Endothelial cell of umbilical vein (primary cell): ENCODE data around the gene SV2C. TPM values are rescaled to one million over a fixed set of nuclear protein-coding genes. Genes with fewer than 3 reads are reported as not detected.

Experiments
- BruUV-seq: library from RNA; stranded (reverse); fragments of 400-500 nt; replicated peaks from 2 replicates; lab custom pipeline; 2021; lab: Mats Ljungman, UMichigan
- CTCF ChIA-PET: fragments of 300-600, 350-600 bp; sonication (Branson Sonifier 250); formaldehyde crosslinking; loops from one replicate; lab custom pipeline; 2021; ENCODE audit warnings: antibody characterized with exemption, inconsistent platforms; lab: Charles Lee
- POLR2A ChIA-PET: fragments of 300-600, 350-600 bp; sonication (Branson Sonifier 250); formaldehyde crosslinking; loops from one replicate; lab custom pipeline; 2021; ENCODE audit warnings: antibody characterized with exemption, inconsistent platforms; lab: Charles Lee
- DNase-seq: peaks from one replicate; pipeline ENCODE4 v3.0.0-alpha.2; 2011; ENCODE audit warnings: low read depth, low spot score
- FAIRE-seq: peaks from 2 replicates; lab custom pipeline; 2011; peaks lifted over from hg19 to GRCh38; lab: Jason Lieb, UNC
- H2AFZ ChIP-seq: 2 replicates; pipeline ENCODE4 v1.6.0; 2012; ENCODE audit warnings: low read depth, low read length, control low read depth, inconsistent platforms
- H3K27ac ChIP-seq: 2 replicates; pipeline ENCODE4 v1.5.1; 2011; ENCODE audit warnings: low read depth, mild to moderate bottlenecking, control low read depth, low read length, moderate library complexity; ENCODE audit not compliant: insufficient read depth
- H3K27me3 ChIP-seq, 2 experiments: 2 replicates each; pipeline versions ENCODE4 v1.6.0 to v1.6.1; 2011; ENCODE audit warnings: low read length in 2 of 2, mixed read lengths in 1 of 2; ENCODE audit not compliant: control insufficient read depth in 2 of 2, insufficient read depth in 2 of 2
- H3K36me3 ChIP-seq, 2 experiments: 2 replicates in 1 of 2; 3 replicates in 1 of 2; pipeline ENCODE4 v1.5.1; 2011; ENCODE audit warnings: low read length in 2 of 2, mild to moderate bottlenecking in 1 of 2, moderate library complexity in 1 of 2; ENCODE audit not compliant: control insufficient read depth in 2 of 2, insufficient read depth in 2 of 2; ENCODE audit errors: extremely low read depth in 1 of 2
- H3K4me1 ChIP-seq: 3 replicates; pipeline ENCODE4 v1.5.1; 2011; ENCODE audit warnings: mild to moderate bottlenecking, low read length; ENCODE audit not compliant: control insufficient read depth, insufficient read depth; ENCODE audit errors: extremely low read depth
- H3K4me2 ChIP-seq: 2 replicates; pipeline ENCODE4 v1.6.1; 2011; ENCODE audit warnings: low read length, control low read depth, mixed read lengths; ENCODE audit not compliant: insufficient read depth
- H3K4me3 ChIP-seq, 3 experiments: fragments of 200-600 bp in 1 of 3; sonication (generic), shearing (Covaris generic) in 1 of 3; replicated peaks in 1 of 3; 2 replicates each; pipeline ENCODE4 v1.5.1; 2011 to 2016; ENCODE audit warnings: control low read depth in 3 of 3, low read length in 3 of 3, mild to moderate bottlenecking in 2 of 3, inconsistent platforms in 1 of 3, low read depth in 1 of 3, moderate library complexity in 1 of 3; ENCODE audit not compliant: insufficient read depth in 1 of 3
- H3K79me2 ChIP-seq: 2 replicates; pipeline ENCODE4 v1.6.0; 2012; ENCODE audit warnings: low read length, inconsistent platforms; ENCODE audit not compliant: control insufficient read depth, insufficient read depth
- H3K9ac ChIP-seq: replicated peaks from 2 replicates; pipeline ENCODE3; 2011; ENCODE audit warnings: low read length, control low read depth; ENCODE audit not compliant: insufficient read depth; ENCODE audit errors: extremely low read depth
- H3K9me1 ChIP-seq: replicated peaks from 3 replicates; pipeline ENCODE4 v1.6.0; 2011; ENCODE audit warnings: mild to moderate bottlenecking, low read length; ENCODE audit not compliant: control insufficient read depth, insufficient read depth; ENCODE audit errors: extremely low read depth
- H3K9me3 ChIP-seq: replicated peaks from 2 replicates; pipeline ENCODE4 v1.5.1; 2012; ENCODE audit warnings: low read length, inconsistent platforms; ENCODE audit not compliant: control insufficient read depth, insufficient read depth
- H4K20me1 ChIP-seq: replicated peaks from 2 replicates; pipeline ENCODE3; 2011; ENCODE audit warnings: mild to moderate bottlenecking, low read length; ENCODE audit not compliant: control insufficient read depth, insufficient read depth; ENCODE audit errors: extremely low read depth
- EZH2 ChIP-seq: IDR thresholded peaks from 2 replicates; pipeline ENCODE4 v1.6.1; 2012; ENCODE audit warnings: borderline replicate concordance, low read depth, mild to moderate bottlenecking, moderate library complexity, low read length, inconsistent platforms; ENCODE audit not compliant: severe bottlenecking
- FOS ChIP-seq: IDR thresholded peaks from 2 replicates; pipeline ENCODE4 v1.6.1; 2011; ENCODE audit warnings: mild to moderate bottlenecking, low read length, moderate library complexity, borderline replicate concordance; ENCODE audit not compliant: insufficient read depth
- GATA2 ChIP-seq: IDR thresholded peaks from 2 replicates; pipeline ENCODE4 v1.7.0; 2011; ENCODE audit warnings: low read depth, mild to moderate bottlenecking, moderate library complexity, mixed read lengths, low read length; ENCODE audit not compliant: insufficient read length, insufficient read depth
- JUN ChIP-seq: IDR thresholded peaks from 2 replicates; pipeline ENCODE4 v1.6.1; 2011; ENCODE audit warnings: borderline replicate concordance, low read depth; ENCODE audit not compliant: insufficient read length, insufficient read depth
- MAX ChIP-seq: IDR thresholded peaks from 2 replicates; pipeline ENCODE4 v1.6.1; 2011; ENCODE audit not compliant: insufficient read depth, insufficient read length
- MYC ChIP-seq: IDR thresholded peaks from one replicate; pipeline ENCODE4 v1.6.1; 2011; ENCODE audit warnings: mild to moderate bottlenecking, low read depth, low read length
- POLR2A ChIP-seq: IDR thresholded peaks from 2 replicates; pipeline ENCODE4 v1.6.1; 2012; ENCODE audit warnings: low read depth, mild to moderate bottlenecking, control low read depth, low read length
- POLR2AphosphoS5 ChIP-seq: IDR thresholded peaks from 2 replicates; pipeline ENCODE4 v1.6.1; 2012; ENCODE audit warnings: low read depth, mild to moderate bottlenecking, control low read depth, low read length, moderate library complexity; ENCODE audit not compliant: insufficient read depth
- dilution Hi-C: fragments of 300-500 bp; cut with MboI; formaldehyde crosslinking; loops from one replicate; pipeline ENCODE4 v1.15.0; 2019; ENCODE audit warnings: low sequenced_read_pairs; ENCODE audit not compliant: extremely low pct_ligation_motif_present
- intact Hi-C: fragments of 100-400 bp; cut with micrococcal nuclease; formaldehyde crosslinking; loops from one replicate; pipeline ENCODE4 v1.10.0; 2022
- polyA plus RNA-seq, 4 experiments: library from polyadenylated mRNA; depleted of rRNA in 3 of 4; stranded (reverse) in 3 of 4; unstranded in 1 of 4; fragments of >200 nt; gene quantifications; 2 replicates each; pipeline versions ENCODE4 v1.2.1 to v1.2.3, GENCODE V29; 2011 to 2012; ENCODE audit warnings: missing spikeins in 1 of 4
- total RNA-seq: library from RNA; stranded (reverse); gene quantifications from 2 replicates; pipeline ENCODE4 v1.2.3, GENCODE V29; 2021
- TF ChIP-seq, protein P1 (sequence below), 2 donors: IDR thresholded peaks; 1 replicate in 1 of 2; 2 replicates in 1 of 2; pipeline ENCODE4 v1.5.1; 2011; ENCODE audit warnings: low read length in 2 of 2, mild to moderate bottlenecking in 2 of 2, moderate library complexity in 2 of 2, control low read depth in 1 of 2, inconsistent platforms in 1 of 2, low read depth in 1 of 2; ENCODE audit not compliant: insufficient read depth in 1 of 2; ENCODE audit errors: extremely low read depth in 1 of 2

The SV2C gene
- total and polyA plus RNA-seq, 2 donors (not counting 3 experiments of a cell fraction or from before 2014, with no cell fraction given): not detected

DNA sequence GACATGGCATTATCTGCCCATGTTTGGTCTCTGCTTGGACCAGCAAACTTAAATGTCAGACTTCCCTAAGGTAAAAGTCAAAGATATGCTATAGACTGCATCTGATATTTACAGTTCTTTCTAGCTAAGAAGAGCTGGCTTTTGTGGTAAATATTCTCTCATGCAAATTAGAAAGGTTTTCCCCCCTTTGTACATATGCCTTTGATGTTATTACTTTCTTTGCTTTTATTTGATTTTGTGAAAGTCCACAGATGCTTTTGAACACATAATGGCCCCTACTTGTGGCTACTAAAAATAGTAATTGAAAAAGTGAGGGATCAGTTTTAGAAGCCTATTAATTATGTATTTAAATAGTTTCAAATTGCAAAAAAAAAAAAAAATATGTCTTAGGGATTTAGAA lies 104.2 kb downstream of the SV2C start:
- Histone ChIP-seq H3K4me1 (no peaks in the 10 kb centered on the region), H4K20me1 (no peaks in the 10 kb centered on the region), H3K4me2 (no peak overlapping the region), H3K4me3 (no peak overlapping the region), H3K27me3 (no peaks in the 10 kb centered on the region), H3K27ac (no peak overlapping the region), H3K9me1 (no peaks in the 10 kb centered on the region), H3K79me2 (no peaks in the 10 kb centered on the region), H3K9ac (no peak overlapping the region), H3K9me3 (no peaks in the 10 kb centered on the region), H3K36me3 (no peaks in the 10 kb centered on the region), H2AFZ (no peak overlapping the region)
- CTCF ChIA-PET: interaction anchor here (3.9 kb wide), 1 partner anchor 12 kb away, joined by 15 read pairs; no protein-coding TSS in a partner anchor
- POLR2A ChIA-PET: no interaction called here
- BruUV-seq: no TSS peak
- DNase-seq: no peak
- TF ChIP-seq GATA2: no peak
- TF ChIP-seq MYC: no peak
- TF ChIP-seq EZH2: no peak
- no peak for TF ChIP-seq MAX
- TF ChIP-seq FOS: no peak
- TF ChIP-seq, protein P1, sequence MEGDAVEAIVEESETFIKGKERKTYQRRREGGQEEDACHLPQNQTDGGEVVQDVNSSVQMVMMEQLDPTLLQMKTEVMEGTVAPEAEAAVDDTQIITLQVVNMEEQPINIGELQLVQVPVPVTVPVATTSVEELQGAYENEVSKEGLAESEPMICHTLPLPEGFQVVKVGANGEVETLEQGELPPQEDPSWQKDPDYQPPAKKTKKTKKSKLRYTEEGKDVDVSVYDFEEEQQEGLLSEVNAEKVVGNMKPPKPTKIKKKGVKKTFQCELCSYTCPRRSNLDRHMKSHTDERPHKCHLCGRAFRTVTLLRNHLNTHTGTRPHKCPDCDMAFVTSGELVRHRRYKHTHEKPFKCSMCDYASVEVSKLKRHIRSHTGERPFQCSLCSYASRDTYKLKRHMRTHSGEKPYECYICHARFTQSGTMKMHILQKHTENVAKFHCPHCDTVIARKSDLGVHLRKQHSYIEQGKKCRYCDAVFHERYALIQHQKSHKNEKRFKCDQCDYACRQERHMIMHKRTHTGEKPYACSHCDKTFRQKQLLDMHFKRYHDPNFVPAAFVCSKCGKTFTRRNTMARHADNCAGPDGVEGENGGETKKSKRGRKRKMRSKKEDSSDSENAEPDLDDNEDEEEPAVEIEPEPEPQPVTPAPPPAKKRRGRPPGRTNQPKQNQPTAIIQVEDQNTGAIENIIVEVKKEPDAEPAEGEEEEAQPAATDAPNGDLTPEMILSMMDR (IDR thresholded peaks at IDR 0.05; ENCODE audit: extremely low read depth in 1 of 2, insufficient read depth in 1 of 2, low read depth in 1 of 2, low read length in 2 of 2): no peak
- no peak for TF ChIP-seq POLR2A
- TF ChIP-seq POLR2AphosphoS5: no peak
- TF ChIP-seq JUN: no peak
- FAIRE-seq: no peak
- dilution Hi-C loops (no loop called here), intact Hi-C loops (no loop called here)
